OCI-LY3 (cell line): ENCODE measurements around the gene CRIM1.

ENCODE experiments used
- EZH2phosphoT487 ChIP-seq: fragments of 200-600 bp; shearing (Covaris generic); IDR thresholded peaks from 2 replicates; pipeline ENCODE4 v1.6.1; 2018; ENCODE audit warnings: antibody characterized with exemption, mixed run types, low read depth
- TF ChIP-seq, protein P1 (sequence below): fragments of 200-600, 300-600 bp; sonication (generic); IDR thresholded peaks from 2 replicates; pipeline ENCODE4 v1.5.1; 2014; ENCODE audit warnings: antibody characterized with exemption, low read length, low read depth

DNA sequence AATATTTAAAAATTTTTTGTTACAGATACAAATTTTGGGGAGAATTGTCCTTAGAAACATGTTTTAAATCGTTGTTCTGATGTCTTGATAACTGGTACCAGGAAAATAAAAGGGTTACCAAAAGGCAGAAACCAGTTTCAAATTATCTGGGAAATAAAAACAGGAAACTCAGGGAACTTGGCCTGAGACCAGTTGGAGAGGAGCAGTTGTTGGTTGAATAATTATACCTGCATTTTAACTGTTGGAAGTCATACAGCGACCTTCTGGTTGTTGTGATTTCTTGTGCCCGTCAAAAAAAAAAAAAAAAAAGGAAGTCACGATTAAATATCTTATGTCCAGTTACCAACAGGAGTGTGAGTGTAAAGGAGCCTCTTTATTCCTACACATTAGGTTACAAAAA lies 51.8 kb downstream of the CRIM1 start:
- no peak for TF ChIP-seq EZH2phosphoT487
- TF ChIP-seq, protein P1, sequence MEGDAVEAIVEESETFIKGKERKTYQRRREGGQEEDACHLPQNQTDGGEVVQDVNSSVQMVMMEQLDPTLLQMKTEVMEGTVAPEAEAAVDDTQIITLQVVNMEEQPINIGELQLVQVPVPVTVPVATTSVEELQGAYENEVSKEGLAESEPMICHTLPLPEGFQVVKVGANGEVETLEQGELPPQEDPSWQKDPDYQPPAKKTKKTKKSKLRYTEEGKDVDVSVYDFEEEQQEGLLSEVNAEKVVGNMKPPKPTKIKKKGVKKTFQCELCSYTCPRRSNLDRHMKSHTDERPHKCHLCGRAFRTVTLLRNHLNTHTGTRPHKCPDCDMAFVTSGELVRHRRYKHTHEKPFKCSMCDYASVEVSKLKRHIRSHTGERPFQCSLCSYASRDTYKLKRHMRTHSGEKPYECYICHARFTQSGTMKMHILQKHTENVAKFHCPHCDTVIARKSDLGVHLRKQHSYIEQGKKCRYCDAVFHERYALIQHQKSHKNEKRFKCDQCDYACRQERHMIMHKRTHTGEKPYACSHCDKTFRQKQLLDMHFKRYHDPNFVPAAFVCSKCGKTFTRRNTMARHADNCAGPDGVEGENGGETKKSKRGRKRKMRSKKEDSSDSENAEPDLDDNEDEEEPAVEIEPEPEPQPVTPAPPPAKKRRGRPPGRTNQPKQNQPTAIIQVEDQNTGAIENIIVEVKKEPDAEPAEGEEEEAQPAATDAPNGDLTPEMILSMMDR = no peak
